HCT116 (cell line): ENCODE data around the gene RASSF9. TPM values are rescaled to one million over a fixed set of nuclear protein-coding genes. Genes with fewer than 3 reads are reported as not detected.

Experiments
- total RNA-seq: library from RNA; stranded (reverse); gene quantifications from one replicate; pipeline ENCODE4 v1.2.1, GENCODE V29; 2021; ENCODE audit not compliant: unreplicated experiment

RASSF9 gene
- total RNA-seq, 1 experiment from 2014 or later: not detected

Other genes with a start within 250 kb of the RASSF9 start
- gene NTS, start 37.9 kb upstream of the RASSF9 start, total RNA-seq: not detected